AG09319 (cell line): ENCODE results near the gene LHB.
A peak's percentile ranks its signal among the peaks of the same experiment; 100 is the strongest.
"Not testable (repeated sequence)": the region's sequence is repeated elsewhere in the genome, so short reads cannot be mapped to it uniquely, and the experiment has no call there.

Source experiments
- DNase-seq: peaks from one replicate; pipeline ENCODE4 v3.0.0-alpha.2; 2010; ENCODE audit warnings: low read depth; ENCODE audit errors: extremely low read depth
- TF ChIP-seq, protein P1 (sequence below): IDR thresholded peaks from 2 replicates; pipeline ENCODE4 v1.5.1; 2011; ENCODE audit warnings: low read depth, mild to moderate bottlenecking, inconsistent platforms, low read length, moderate library complexity

Gene LHB

DNA sequence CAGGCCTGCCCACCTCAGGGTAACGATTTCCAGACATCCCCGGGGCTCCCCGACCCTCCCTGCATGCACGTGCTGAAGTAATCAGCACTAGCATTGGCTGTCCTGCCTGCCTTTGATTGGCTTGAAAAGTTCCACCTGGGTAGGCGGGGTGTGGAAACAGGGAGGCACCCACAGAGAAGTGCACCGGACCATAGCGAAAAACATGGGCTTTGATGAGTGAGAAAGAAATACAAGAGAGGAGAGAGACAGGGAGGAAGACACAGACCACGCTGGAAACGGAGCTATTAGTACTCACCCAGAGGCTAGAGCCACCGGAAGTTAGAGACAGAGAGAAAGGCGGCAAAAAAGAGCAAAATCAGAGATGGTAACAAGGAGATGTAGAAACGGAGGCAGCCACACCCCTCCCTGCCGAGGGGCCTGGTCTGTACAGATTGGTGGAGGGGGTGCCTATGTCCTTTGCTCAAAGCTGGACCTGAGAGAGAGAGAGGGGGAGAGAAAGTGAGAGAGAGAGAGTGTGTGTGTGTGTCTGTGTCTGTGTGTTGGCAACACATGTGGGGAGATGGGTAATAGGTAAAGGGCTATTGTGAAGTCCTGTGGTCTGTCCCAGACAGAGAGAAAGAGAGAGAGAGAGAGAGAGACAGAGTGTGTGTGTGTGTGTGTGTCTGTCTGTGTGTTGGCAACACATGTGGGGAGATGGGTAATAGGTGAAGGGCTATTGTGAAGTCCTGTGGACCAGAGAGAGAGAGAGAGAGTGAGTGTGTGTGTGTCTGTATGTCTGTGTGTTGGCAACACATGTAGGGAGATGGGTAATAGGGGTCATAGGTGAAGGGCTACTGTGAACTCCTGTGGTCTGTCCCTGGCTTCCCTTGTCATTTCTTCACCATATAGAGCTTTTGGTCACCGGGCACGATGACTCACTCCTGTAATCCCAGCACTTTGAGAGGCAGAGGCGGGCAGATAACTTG is 4.3 kb upstream of the LHB start:
- TF ChIP-seq, protein P1, sequence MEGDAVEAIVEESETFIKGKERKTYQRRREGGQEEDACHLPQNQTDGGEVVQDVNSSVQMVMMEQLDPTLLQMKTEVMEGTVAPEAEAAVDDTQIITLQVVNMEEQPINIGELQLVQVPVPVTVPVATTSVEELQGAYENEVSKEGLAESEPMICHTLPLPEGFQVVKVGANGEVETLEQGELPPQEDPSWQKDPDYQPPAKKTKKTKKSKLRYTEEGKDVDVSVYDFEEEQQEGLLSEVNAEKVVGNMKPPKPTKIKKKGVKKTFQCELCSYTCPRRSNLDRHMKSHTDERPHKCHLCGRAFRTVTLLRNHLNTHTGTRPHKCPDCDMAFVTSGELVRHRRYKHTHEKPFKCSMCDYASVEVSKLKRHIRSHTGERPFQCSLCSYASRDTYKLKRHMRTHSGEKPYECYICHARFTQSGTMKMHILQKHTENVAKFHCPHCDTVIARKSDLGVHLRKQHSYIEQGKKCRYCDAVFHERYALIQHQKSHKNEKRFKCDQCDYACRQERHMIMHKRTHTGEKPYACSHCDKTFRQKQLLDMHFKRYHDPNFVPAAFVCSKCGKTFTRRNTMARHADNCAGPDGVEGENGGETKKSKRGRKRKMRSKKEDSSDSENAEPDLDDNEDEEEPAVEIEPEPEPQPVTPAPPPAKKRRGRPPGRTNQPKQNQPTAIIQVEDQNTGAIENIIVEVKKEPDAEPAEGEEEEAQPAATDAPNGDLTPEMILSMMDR = no peak
- DNase-seq = no peak

DNA sequence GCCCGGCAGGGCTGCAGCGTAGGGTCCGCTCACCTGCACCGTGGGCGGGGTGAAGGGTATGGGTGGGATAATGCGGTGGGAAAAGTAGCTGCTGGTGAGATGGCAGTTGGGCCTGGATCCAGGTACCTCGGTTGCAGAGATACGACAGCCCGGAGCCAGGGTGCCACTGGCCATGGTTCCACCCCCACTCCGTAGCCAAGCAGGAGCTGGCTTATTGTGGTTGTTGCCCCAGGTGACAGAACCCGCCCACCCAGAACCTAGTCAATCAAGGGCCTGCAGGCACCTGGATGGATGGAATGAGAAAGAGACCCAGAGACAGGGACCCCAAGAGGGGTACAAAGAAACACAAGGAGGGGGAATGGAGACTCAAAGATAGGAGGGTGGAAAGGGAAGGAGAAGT is 3.5 kb upstream of the LHB start:
- TF ChIP-seq, protein P1 = no peak
- no peak for DNase-seq

DNA sequence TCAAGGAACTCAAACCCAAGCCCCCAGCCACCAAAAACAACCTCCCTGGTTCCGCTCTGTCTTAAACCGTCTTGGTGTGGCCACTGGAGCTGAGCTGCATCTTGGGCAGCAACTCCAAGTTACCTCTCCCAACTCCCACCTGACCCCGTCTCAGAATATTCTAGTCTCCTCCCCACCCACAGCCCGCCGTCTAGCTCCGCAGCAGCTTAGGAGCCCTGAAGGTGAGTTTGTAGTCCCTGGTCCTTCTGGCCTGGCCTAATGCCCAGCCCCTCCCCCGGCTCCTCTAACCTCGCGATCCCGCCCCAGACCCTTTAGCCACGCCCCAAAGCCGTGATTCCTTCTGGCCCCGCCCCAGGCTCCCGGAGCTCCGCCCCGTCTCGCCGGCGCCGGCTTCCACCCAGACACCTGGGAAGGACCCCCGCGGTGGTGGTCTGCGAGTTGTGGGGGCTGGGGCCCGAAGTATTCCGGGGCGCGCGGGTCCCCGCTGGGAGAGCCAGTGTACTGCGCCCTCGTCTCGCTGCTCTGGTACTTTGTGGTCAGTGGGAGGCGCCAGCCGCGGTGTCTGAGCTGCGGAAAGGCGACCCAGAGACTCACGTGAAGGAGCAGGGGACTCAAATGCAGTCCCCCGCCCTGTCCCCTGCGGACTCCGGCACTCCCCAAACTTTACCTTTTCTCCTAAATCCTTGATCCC is 2.5 kb upstream of the LHB start:
- TF ChIP-seq, protein P1 = peak; percentile 6
- DNase-seq = no peak

DNA sequence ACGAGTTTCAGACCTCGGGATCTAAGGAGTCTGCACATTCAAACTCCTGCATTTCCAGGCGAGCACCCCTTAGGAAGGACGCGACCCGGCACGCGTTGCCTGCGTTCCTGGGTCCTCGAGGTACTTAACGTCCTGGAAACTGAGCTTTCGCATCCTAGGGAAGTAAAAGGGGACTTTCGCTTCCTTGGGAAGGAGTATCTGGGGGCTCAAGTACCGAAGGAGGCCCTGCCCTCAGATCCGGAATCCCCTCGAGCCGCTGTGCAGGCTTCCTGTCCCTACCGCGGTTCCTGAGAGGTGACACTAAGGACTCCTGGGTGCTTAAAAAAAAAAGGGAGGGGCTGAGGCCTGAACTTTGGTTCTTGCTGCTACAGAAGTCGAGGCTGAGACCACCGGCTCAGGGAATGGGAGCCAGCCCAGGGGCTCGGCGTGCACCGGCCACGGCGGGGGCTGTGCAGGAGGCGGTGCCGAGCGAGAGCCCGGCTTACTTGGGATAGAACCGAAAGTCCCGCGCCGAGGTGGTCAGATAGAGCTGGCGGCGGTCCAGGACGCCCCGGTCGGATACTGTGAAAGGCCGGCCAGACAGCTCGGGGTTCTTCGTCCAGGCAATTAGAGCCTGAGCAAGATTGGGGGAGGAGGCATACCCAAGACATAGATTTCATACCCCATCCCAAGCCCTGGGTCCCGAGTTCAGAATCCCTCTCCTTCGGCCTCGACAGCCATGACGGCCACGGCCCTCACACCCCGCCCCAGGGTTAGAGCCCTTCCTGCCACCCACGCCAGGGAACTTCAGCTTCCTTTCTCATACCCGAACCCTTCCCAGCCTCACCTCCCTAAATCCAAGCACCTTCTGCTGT is 1.7 kb upstream of the LHB start:
- DNase-seq = not testable (repeated sequence)

DNA sequence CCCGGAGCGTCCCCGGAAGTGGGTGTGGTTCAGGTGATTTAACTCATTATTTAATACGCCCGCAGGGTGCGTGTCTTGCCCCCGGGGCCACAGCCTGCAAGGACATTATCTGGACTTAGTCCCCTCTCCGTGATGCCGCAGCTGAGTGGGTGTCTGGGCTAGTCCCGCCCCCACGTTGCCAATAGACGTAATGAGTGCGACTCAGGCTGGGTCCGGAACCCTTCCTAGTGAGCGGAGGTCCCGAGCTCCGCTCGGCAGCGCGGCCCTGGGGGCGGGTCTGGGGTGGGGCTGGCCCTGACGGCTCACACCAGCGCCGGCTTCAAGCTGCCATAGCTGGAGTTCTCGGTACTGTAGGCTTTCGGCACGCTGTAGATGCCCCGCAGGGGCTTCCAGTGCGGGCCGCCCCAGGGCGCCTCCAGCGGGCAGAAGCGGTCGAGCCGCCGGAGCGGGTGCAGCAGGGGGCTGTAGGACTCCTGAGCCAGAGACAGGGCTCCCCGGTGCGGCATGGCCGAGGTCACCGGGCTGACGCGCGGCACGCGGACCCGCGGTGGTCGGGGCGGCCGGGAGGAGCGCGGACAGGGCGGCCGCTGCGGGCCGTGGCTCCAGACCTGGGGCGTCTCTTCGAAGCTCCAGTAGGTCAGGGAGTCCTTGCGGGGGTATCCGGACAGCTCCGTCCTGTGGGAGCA is 918 bp upstream of the LHB start:
- TF ChIP-seq, protein P1 = peak; percentile 55

DNA sequence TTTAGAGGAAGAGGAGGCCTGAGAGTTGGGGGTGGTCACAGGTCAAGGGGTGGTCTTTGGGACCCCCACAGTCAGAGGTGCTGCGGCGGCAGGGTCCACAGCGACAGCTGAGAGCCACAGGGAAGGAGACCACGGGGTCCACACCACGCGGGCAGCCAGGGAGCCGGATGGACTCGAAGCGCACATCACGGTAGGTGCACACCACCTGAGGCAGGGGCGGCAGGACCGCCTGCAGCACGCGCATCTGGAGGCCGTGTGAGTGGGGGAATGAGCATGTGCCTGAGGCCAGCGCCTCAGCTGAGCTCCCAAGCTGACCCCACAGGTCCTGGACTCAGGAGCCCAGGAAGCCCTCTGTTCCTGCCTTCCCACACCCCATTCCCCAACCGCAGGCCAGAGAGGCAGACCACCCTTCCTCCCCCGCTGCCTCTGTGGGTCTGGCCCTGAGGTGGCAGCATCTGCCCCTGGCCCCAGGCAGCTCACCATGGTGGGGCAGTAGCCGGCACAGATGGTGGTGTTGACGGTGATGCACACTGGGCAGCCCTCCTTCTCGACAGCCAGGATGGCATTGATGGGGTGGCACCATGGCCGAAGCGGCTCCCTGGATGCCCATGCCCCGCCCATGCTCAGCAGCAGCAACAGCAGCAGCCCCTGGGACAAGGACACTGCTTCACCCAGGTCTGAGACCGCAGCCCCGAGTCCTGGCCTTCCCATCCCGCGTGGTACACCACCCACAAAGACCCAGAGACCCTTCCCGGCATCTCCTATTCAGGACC is 638 bp downstream of the LHB start:
- TF ChIP-seq, protein P1 = no peak
- no peak for DNase-seq

More for the DNA sequence above, 918 bp upstream of the LHB start:
- no peak for DNase-seq

DNA sequence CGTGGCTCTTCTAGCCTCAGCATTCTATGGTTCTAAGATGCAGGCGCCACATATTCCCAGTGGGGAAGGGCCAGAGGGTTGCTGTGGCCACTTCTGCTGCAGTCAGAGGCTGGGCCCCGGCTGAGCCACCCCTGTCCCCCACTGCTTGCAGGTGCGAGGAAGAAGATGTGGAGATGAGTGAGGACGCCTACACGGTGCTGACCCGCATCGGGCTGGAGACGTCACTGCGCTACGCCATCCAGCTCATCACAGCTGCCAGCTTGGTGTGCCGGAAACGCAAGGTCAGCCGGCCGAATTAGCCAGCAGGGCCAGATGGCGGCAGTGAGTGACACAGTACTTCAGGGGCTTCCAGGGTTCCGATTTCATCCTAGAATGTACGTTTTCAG is 2.0 kb downstream of the LHB start:
- TF ChIP-seq, protein P1 = no peak
- DNase-seq = no peak
